Calu3 (cell line): ENCODE results near the gene TNIK. TPM values are rescaled to one million over a fixed set of nuclear protein-coding genes. Genes with fewer than 3 reads are reported as not detected.

Source experiments
- BruUV-seq: library from RNA; stranded (reverse); fragments of 400-500 nt; replicated peaks from 2 replicates; lab custom pipeline; 2021; lab: Mats Ljungman, UMichigan
- CTCF ChIA-PET: fragments of 300-600 bp; sonication (Branson Sonifier 250); formaldehyde crosslinking; loops from one replicate; lab custom pipeline; 2022; ENCODE audit warnings: antibody characterized with exemption; lab: Charles Lee
- DNase-seq: peaks from one replicate; pipeline ENCODE4 v3.0.0; 2022
- H3K27ac Mint-ChIP-seq: one replicate; pipeline ENCODE4 v1.8.0; 2022; ENCODE audit warnings: mixed read lengths; ENCODE audit not compliant: unreplicated experiment
- H3K27me3 Mint-ChIP-seq: one replicate; pipeline ENCODE4 v1.8.0; 2022; ENCODE audit warnings: mixed read lengths; ENCODE audit not compliant: unreplicated experiment
- H3K36me3 Mint-ChIP-seq: one replicate; pipeline ENCODE4 v1.8.0; 2022; ENCODE audit warnings: mild to moderate bottlenecking, moderate library complexity, mixed read lengths; ENCODE audit not compliant: insufficient read depth, unreplicated experiment
- H3K4me1 Mint-ChIP-seq: one replicate; pipeline ENCODE4 v1.8.0; 2022; ENCODE audit warnings: mild to moderate bottlenecking, low read depth, mixed read lengths; ENCODE audit not compliant: unreplicated experiment
- H3K4me3 Mint-ChIP-seq: one replicate; pipeline ENCODE4 v1.8.0; 2022; ENCODE audit warnings: mild to moderate bottlenecking, low read depth, moderate library complexity, mixed read lengths; ENCODE audit not compliant: unreplicated experiment
- H3K9me3 Mint-ChIP-seq: one replicate; pipeline ENCODE4 v1.8.0; 2022; ENCODE audit warnings: low read depth, mixed read lengths; ENCODE audit not compliant: unreplicated experiment
- intact Hi-C: fragments of 100-400 bp; cut with micrococcal nuclease; formaldehyde crosslinking; loops from one replicate; pipeline ENCODE4 v1.10.0; 2022; ENCODE audit not compliant: unreplicated experiment
- total RNA-seq: library from RNA; stranded (reverse); gene quantifications from 2 replicates; pipeline ENCODE4 v1.2.3, GENCODE V29; 2022
- TF ChIP-seq, protein P1 (sequence below): fragments of 200-600 bp; IDR thresholded peaks from one replicate; pipeline ENCODE4 v1.8.0; 2022; ENCODE audit warnings: antibody characterized with exemption; ENCODE audit not compliant: unreplicated experiment

The TNIK gene
- total RNA-seq, 1 experiment from 2014 or later = 19.7 TPM

GRCh38 chr3:171283183-171283847 is 176.9 kb downstream of the TNIK start:
- Mint-ChIP-seq H3K27me3 (no peaks in the 10 kb centered on the region), H3K4me1 (peaks cover 25% of the 10 kb centered on the region), H3K4me3 (no peak overlapping the region), H3K36me3 (no peaks in the 10 kb centered on the region), H3K27ac (no peak overlapping the region), H3K9me3 (no peaks in the 10 kb centered on the region)
- TF ChIP-seq, protein P1, sequence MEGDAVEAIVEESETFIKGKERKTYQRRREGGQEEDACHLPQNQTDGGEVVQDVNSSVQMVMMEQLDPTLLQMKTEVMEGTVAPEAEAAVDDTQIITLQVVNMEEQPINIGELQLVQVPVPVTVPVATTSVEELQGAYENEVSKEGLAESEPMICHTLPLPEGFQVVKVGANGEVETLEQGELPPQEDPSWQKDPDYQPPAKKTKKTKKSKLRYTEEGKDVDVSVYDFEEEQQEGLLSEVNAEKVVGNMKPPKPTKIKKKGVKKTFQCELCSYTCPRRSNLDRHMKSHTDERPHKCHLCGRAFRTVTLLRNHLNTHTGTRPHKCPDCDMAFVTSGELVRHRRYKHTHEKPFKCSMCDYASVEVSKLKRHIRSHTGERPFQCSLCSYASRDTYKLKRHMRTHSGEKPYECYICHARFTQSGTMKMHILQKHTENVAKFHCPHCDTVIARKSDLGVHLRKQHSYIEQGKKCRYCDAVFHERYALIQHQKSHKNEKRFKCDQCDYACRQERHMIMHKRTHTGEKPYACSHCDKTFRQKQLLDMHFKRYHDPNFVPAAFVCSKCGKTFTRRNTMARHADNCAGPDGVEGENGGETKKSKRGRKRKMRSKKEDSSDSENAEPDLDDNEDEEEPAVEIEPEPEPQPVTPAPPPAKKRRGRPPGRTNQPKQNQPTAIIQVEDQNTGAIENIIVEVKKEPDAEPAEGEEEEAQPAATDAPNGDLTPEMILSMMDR = no peak
- intact Hi-C loops = no loop called here
- no TSS peak for BruUV-seq
- CTCF ChIA-PET = interaction anchor here (1.1 kb wide), 1 partner anchor 54 kb away, joined by 3 read pairs; no protein-coding TSS in a partner anchor
- no peak for DNase-seq

DNA sequence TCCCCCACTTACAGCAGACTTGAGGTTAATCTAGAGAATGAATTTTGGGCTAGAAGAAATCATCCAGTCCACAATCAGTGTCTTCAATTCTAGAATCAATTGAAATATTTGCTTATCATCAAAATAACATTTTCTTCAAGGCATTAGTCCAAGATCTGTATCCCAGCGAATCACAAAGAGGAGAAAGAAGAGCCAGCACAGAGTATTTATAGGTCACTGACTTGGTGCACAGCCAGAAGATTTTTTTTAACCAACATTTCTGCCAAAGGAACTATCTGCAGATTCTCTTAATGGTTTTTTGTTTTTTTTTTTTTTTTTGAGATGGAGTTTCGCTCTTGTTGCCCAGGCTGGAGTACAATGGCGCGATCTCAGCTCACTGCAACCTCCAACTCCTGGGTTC is 178.2 kb downstream of the TNIK start:
- TF ChIP-seq, protein P1 = no peak
- intact Hi-C loops = no loop called here
- no peak for DNase-seq
- Mint-ChIP-seq H3K9me3 (no peaks in the 10 kb centered on the region), H3K36me3 (no peaks in the 10 kb centered on the region), H3K4me1 (peaks cover 25% of the 10 kb centered on the region), H3K4me3 (no peak overlapping the region), H3K27ac (no peak overlapping the region), H3K27me3 (no peaks in the 10 kb centered on the region)
- no TSS peak for BruUV-seq
- CTCF ChIA-PET = no interaction called here

- Mint-ChIP-seq H3K27me3 (no peaks in the 10 kb centered on the region), H3K4me3 (no peak overlapping the region), H3K36me3 (no peaks in the 10 kb centered on the region), H3K27ac (no peak overlapping the region), H3K9me3 (no peaks in the 10 kb centered on the region), H3K4me1 (peaks cover 25% of the 10 kb centered on the region)
- TF ChIP-seq, protein P1 = no peak
- intact Hi-C loops = no loop called here
- BruUV-seq = no TSS peak
- CTCF ChIA-PET = no interaction called here
- no peak for DNase-seq
These were observed 178.8 kb downstream of the TNIK start for GRCh38 chr3:171281256-171281992.

DNA sequence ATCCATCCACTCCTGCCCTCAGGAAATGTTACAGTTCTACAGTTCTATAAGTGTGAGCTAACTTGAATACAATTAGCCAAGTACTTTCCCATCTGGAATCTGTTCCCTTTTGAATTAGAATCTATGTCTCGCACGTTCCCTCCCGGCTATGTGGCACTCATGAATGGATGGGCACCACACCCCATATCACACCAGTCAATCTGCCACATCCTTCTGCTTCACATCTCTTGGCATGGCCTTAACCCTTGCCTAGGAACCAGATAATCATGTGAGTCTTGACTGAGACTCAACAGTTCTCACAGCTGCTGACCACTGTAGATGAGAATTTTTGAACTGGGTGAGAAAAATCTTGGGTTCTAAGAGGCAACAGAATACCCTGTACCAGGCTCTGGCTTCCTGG is 180.2 kb downstream of the TNIK start:
- Mint-ChIP-seq H3K27me3 (no peaks in the 10 kb centered on the region), H3K36me3 (no peaks in the 10 kb centered on the region), H3K9me3 (no peaks in the 10 kb centered on the region), H3K4me3 (no peak overlapping the region), H3K4me1 (peaks cover 23% of the 10 kb centered on the region), H3K27ac (no peak overlapping the region)
- no peak for DNase-seq
- BruUV-seq = no TSS peak
- CTCF ChIA-PET = interaction anchor here (0.7 kb wide), 1 partner anchor 9 kb away, joined by 4 read pairs; no protein-coding TSS in a partner anchor
- intact Hi-C loops = no loop called here
- TF ChIP-seq, protein P1 = no peak
